Muscle of leg (tissue), 11 donors: ENCODE data around the gene BMPER. TPM values are rescaled to one million over a fixed set of nuclear protein-coding genes. Genes with fewer than 3 reads are reported as not detected.
A peak's percentile ranks its signal among the peaks of the same experiment; 100 is the strongest.

ENCODE experiments used
- DNase-seq: peaks from one replicate; pipeline ENCODE4 v3.0.0; 2013
- H3K27ac ChIP-seq: one replicate; pipeline ENCODE4 v1.5.1; 2013; ENCODE audit warnings: mild to moderate bottlenecking, low read length, control low read depth
- H3K27me3 ChIP-seq: one replicate; pipeline ENCODE4 v1.6.1; 2013; ENCODE audit warnings: low read length; ENCODE audit not compliant: control insufficient read depth, insufficient read depth
- H3K36me3 ChIP-seq: one replicate; pipeline ENCODE4 v1.6.1; 2013; ENCODE audit warnings: low read length; ENCODE audit not compliant: control insufficient read depth, insufficient read depth
- H3K4me1 ChIP-seq: one replicate; pipeline ENCODE4 v1.6.1; 2013; ENCODE audit warnings: low read length; ENCODE audit not compliant: control insufficient read depth, insufficient read depth
- H3K4me3 ChIP-seq: one replicate; pipeline ENCODE4 v1.5.1; 2013; ENCODE audit warnings: low read length, control low read depth
- H3K9me3 ChIP-seq: replicated peaks from 2 replicates; pipeline ENCODE4 v1.6.1; 2013; ENCODE audit warnings: low read depth, low read length; ENCODE audit not compliant: control insufficient read depth
- WGBS: methylation state at CpG from one replicate; pipeline ENCODE4 v1.1.5; 2013; ENCODE audit warnings: missing lambda C conversion rate; ENCODE audit not compliant: insufficient coverage; 5-methylcytosine and 5-hydroxymethylcytosine counted together
- polyA plus RNA-seq, 8 donors: library from polyadenylated mRNA; unstranded; fragments of 120-200 nt; gene quantifications; one replicate each; pipeline versions ENCODE4 v1.2.1 to v1.2.3, GENCODE V29; 2013; ENCODE audit warnings: inconsistent platforms in 1 of 8, low replicate concordance in 1 of 8; ENCODE audit not compliant: insufficient read length in 8 of 8, insufficient read depth in 1 of 8
- total RNA-seq: library from RNA; stranded (reverse); fragments of 120-200 nt; gene quantifications from one replicate; pipeline ENCODE4 v1.2.4, GENCODE V29; 2013

The BMPER gene
- total and polyA plus RNA-seq, 9 donors, result 3.8 to 11.0 (median 7.3) TPM

DNA sequence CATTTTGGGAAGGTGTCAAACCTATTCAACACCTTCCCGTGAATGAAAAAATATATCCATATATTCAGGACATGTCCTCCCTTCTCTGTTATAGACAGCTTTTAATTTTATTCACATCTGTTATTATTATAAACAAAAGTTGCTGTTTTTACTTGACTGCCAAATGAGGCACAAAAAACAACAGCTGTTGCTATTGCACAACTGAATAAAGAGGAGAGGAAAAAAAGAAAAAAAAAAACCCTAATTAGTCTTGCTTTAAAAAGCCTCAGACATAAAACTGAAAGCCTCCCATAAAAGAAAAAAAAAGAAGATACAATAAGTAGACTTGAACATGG is 153.4 kb downstream of the BMPER start:
- Histone ChIP-seq H3K4me3 (no peak overlapping the region), H3K4me1 (peaks cover 16% of the 10 kb centered on the region), H3K36me3 (peaks cover 5% of the 10 kb centered on the region), H3K27ac (peak overlapping the region; percentile 71), H3K9me3 (no peaks in the 10 kb centered on the region), H3K27me3 (no peaks in the 10 kb centered on the region)
- DNase-seq, result peak; percentile 73
- WGBS, result no CpG with 5 or more reads among the region's 1 CpG

- Histone ChIP-seq H3K27ac (peak overlapping the region; percentile 71), H3K9me3 (no peaks in the 10 kb centered on the region), H3K36me3 (peaks cover 5% of the 10 kb centered on the region), H3K4me3 (no peak overlapping the region), H3K4me1 (peaks cover 18% of the 10 kb centered on the region), H3K27me3 (no peaks in the 10 kb centered on the region)
- peak; percentile 88 for DNase-seq
- 17% methylated on average over 4 of the region's 8 CpGs for WGBS
These were observed 153.9 kb downstream of the BMPER start for GRCh38 chr7:34059136-34059828.

DNA sequence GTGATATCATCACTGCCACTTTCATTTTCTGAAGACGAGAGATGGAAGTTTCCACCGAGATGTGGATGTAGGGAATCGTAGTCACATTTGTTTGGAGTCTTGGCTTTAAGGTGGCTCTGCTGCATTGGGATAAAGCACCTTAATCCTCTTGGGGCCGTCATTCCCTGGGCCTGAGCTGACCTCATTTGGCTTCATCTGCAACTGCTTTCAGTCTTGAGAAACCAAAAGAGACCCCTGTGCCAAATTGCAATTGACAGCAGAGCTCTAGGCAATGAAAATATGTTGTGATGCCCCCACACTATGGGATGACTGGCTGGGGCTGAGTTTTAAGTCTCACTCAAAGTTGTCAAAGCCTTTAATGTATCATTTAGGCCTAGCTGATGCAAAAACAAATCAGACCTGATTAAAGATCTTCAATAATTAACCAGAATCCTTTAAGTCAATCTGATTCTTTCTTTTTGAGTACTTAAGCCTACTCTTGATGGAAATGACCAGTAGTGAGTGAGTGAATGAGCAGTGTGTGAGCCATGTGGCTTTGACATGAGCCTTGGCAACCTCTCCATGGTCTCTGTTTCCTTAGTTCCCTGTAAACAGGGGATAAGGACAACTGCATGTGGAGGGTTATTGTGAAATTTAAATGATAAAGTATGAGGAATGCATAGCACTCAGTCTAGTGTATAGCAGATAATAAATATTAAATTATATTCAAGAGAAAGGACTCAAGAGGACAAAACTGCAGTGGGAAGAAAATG is 155.0 kb downstream of the BMPER start:
- Histone ChIP-seq H3K27ac (peak overlapping the region; percentile 50), H3K4me3 (no peak overlapping the region), H3K27me3 (no peaks in the 10 kb centered on the region), H3K9me3 (no peaks in the 10 kb centered on the region), H3K4me1 (peaks cover 22% of the 10 kb centered on the region), H3K36me3 (peaks cover 3% of the 10 kb centered on the region)
- 20% methylated on average over 1 of the region's 4 CpGs for WGBS
- peak; percentile 82 for DNase-seq

DNA sequence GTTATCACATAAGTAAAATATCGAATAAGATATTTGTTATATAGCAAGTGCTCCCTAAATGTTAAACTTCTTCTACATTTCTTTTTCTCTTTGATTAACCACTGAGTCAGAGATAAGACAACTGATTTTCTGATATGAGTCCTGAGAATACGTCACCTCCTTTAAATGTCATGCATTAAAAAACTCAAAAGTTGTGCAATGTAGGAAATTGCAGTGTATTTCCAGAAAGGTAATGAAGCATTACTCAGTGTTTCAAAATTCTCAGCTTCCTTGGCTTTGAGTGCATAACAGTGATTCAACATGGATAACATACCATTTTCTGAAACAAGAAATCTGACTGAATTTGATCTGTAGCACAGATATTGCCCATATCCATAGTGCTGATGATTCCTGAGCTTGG is 155.8 kb downstream of the BMPER start:
- H3K36me3 ChIP-seq, result no peaks in the 10 kb centered on the region
- no peaks in the 10 kb centered on the region for H3K27me3 ChIP-seq
- no peaks in the 10 kb centered on the region for H3K9me3 ChIP-seq
- H3K4me3 ChIP-seq, result no peak overlapping the region
- H3K27ac ChIP-seq, result no peak overlapping the region
- DNase-seq, result peak; percentile 51
- peaks cover 22% of the 10 kb centered on the region for H3K4me1 ChIP-seq
- no CpG with 5 or more reads among the region's 2 CpGs for WGBS

- 96% methylated on average over 3 of the region's 4 CpGs for WGBS
- peaks cover 30% of the 10 kb centered on the region for H3K4me1 ChIP-seq
These were observed 157.0 kb downstream of the BMPER start for GRCh38 chr7:34062341-34062740.

DNA sequence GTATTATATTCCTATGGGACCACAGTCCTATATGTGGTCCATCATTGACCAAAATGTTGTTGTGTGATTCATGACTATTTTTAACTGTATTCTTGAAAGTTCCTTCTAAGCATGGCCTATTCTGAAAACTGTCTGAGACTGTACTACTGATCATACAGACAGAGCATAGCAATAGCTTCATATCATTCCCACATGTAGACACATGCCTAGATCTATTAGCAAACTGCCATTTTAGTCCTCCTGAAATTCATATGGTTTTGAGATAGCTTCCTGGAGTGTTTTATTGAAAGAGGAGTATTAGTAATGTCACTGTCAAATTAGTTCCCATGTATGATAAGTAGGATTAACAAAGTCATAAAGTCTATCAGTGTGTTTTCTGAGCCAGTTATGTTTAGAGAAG is 157.5 kb downstream of the BMPER start:
- no peak for DNase-seq
- peaks cover 29% of the 10 kb centered on the region for H3K4me1 ChIP-seq
- H3K36me3 ChIP-seq, result no peaks in the 10 kb centered on the region
- H3K4me3 ChIP-seq, result no peak overlapping the region
- no peak overlapping the region for H3K27ac ChIP-seq
- H3K27me3 ChIP-seq, result no peaks in the 10 kb centered on the region
- H3K9me3 ChIP-seq, result no peaks in the 10 kb centered on the region

More at GRCh38 chr7:34062341-34062740, 157.0 kb downstream of the BMPER start:
- no peak for DNase-seq
- Histone ChIP-seq H3K27me3 (no peaks in the 10 kb centered on the region), H3K9me3 (no peaks in the 10 kb centered on the region), H3K4me3 (no peak overlapping the region), H3K27ac (no peak overlapping the region), H3K36me3 (no peaks in the 10 kb centered on the region)

DNA sequence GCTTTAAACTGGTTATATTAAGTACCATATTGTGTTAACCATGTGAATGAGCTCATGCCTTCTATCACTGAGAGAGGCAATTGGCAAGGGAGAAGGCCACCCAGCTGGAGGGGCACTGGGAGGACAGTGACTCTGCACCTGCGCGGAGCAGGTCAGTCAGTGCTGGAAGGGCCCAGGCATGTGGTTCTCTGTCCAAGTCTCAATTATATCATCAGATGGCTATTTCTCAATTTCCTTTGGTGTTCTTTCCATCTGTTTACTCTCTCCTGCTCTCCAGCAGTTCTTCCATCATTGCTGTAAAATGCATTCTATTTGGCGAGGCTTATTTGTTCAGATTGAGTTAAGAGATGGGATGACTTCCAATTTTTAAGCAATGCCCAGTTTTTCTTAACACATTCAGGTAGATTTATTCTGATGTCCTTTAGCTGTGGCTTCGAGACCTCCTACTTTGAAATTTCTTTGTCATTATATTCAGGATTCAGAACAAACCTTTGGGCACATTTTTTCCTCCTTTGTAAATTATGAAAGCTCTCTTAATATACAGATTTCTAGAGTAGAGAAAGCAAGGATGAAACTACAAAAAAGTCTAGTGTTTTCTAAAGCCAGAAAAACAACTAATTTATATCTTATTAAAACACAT is 159.3 kb downstream of the BMPER start:
- no peaks in the 10 kb centered on the region for H3K9me3 ChIP-seq
- peaks cover 22% of the 10 kb centered on the region for H3K4me1 ChIP-seq
- peak overlapping the region; percentile 67 for H3K27ac ChIP-seq
- no peak overlapping the region for H3K4me3 ChIP-seq
- 25% methylated on average over 2 of the region's 4 CpGs for WGBS
- no peaks in the 10 kb centered on the region for H3K27me3 ChIP-seq
- no peaks in the 10 kb centered on the region for H3K36me3 ChIP-seq
- peak; percentile 92 for DNase-seq

- whole genome bisulfite sequencing, result no CpG with 5 or more reads among the region's 1 CpG
- H3K4me3 ChIP-seq, result no peak overlapping the region
- no peak for DNase-seq
- H3K4me1 ChIP-seq, result peaks cover 14% of the 10 kb centered on the region
- no peaks in the 10 kb centered on the region for H3K27me3 ChIP-seq
- peak overlapping the region; percentile 70 for H3K27ac ChIP-seq
- H3K36me3 ChIP-seq, result no peaks in the 10 kb centered on the region
- no peaks in the 10 kb centered on the region for H3K9me3 ChIP-seq
These were observed 161.1 kb downstream of the BMPER start for GRCh38 chr7:34066411-34066810.

DNA sequence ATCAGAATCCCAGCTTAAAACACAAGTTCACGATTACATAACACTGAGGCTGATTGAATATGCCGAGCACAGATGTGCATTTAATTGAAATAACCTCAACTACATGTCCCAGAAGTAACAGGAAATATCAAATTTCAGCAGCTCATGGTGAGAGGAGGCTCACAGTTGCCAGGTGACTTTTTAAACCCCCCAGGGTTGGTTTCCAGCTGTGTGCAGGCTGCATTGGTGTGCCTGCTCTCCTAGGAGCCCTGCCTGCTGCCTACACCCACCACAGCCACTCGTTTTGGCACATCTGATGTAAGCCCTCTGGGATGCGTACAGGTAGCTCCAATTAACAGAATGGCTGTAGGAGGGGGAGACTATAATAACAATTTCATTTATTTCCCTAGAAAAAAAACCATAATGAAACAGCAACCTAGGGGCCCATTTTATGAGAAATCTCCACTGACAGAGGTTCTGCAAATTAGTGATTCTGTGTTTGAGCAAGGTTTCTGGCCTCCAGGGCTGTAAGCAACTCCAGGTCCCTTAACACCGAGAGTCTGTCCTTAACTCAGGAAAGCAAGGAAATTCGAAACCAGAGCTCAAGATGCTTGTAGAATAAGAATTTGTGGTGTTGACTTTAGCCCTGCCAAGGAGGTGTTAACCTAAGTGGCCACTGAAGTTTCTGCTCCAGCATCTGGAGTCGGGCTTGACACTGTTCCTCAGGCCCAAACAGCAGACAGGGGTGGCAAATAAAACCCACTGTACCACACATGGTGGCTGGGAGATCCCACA is 161.9 kb downstream of the BMPER start:
- Histone ChIP-seq H3K9me3 (no peaks in the 10 kb centered on the region), H3K27ac (peak overlapping the region; percentile 70), H3K4me1 (peaks cover 14% of the 10 kb centered on the region), H3K36me3 (no peaks in the 10 kb centered on the region), H3K27me3 (no peaks in the 10 kb centered on the region), H3K4me3 (no peak overlapping the region)
- DNase-seq, result peak; percentile 86
- 49% methylated on average over 3 of the region's 7 CpGs for WGBS

- WGBS, result no CpG with 5 or more reads among the region's 2 CpGs
- H3K36me3 ChIP-seq, result no peaks in the 10 kb centered on the region
- H3K4me3 ChIP-seq, result no peak overlapping the region
- peaks cover 17% of the 10 kb centered on the region for H3K4me1 ChIP-seq
- DNase-seq, result no peak
- H3K27ac ChIP-seq, result no peak overlapping the region
- H3K27me3 ChIP-seq, result no peaks in the 10 kb centered on the region
- H3K9me3 ChIP-seq, result no peaks in the 10 kb centered on the region
These were observed 164.3 kb downstream of the BMPER start for GRCh38 chr7:34069676-34070075.
